NCI-H226 (cell line): Measurements from ENCODE around the gene MOGAT1.
A peak's percentile ranks its signal among the peaks of the same experiment; 100 is the strongest.
"Not testable (repeated sequence)": the region's sequence is repeated elsewhere in the genome, so short reads cannot be mapped to it uniquely, and the experiment has no call there.

ENCODE experiments used
- DNase-seq: peaks from one replicate; pipeline ENCODE4 v3.0.0-alpha.2; 2015

MOGAT1 gene

DNA sequence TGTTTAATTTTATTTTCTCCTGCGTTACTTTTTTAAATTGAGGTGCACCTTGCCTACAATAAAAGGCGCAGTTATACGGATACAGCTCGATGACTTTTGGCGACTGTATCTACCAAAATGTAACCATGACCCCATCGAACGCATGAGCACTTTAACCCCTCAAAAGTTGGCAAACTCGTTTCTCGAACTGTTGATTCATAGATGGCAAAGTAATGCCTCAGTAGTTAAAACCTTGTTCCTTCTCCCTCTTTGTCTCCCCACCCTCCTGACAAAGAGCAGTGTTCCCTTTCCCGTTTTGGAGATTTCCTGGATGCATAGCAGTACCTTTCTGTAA is 577 bp downstream of the MOGAT1 start:
- no peak for DNase-seq

DNA sequence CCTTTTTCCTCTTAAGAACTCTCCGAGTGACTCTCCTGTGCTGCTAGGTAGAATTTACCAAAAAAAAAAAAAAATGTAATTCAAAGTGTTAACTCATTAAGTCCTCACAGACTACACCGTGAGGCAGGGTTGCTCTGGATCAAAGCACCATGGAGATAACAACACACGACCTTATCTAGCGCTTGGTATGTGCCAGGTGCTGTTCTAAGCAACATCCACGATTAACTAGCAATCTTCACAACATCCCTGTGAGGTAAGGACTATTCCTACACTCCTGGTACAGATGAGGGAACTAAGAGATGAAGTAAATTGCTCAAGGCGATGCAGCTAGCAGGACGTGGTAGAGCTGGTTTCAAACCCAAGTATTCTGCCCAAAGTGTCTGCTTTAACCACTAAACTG is 1.8 kb downstream of the MOGAT1 start:
- no peak for DNase-seq

DNA sequence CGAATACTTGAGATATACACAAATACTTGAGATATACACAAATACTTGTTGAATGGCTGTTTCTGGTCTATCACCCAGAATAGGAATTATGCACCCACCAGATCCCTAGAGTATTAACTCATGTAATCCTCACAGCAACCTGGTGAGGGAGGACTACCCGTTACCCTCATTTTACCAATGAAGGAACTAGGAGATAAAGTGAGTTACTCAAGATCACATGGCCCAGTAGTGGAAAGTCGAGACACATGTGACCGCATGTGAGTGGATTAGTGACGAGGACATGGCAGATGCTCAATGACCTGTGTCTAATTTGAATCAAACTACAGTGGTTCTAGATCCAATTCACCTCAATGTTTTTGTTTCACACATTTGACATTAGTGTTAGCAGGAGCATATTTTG is 2.4 kb downstream of the MOGAT1 start:
- DNase-seq: no peak

DNA sequence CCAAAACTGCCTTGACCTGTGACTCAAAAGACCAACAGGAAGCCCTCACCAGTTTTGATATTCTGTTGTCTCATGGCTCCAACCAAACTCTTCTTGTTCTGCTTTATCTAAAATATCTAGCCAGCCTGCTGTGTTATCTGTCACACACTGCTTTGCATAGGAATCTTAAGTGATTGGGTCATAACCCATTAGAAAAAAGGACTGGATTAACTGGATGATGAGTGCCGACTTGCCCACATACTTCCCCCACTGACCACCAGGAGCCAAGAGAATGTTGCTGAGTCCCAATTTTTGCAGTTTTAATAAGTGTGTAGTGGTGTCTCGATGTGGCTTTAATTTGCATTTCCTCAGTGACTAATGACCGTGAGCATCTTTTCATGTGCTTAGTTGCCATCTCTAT is 6.5 kb downstream of the MOGAT1 start:
- no peak for DNase-seq

DNA sequence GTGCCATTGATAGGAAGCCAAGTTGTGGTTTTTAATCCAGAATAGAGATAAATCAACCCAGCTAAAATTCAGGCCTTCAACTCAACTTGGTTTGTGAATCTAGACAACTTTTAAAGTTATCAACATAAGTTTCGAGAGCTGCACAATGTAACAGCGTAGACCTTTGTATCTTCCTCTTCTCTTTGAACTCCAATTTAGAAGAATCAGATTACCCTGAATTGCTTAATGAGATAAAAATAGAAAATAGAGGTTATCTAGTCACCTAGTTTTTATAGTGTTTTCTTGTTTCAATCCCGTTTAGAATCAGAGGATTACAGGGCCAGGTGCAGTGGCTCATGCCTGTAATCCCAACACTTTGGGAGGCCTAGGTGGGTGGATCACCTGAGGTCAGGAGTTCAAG is 12.3 kb downstream of the MOGAT1 start:
- DNase-seq: no peak

DNA sequence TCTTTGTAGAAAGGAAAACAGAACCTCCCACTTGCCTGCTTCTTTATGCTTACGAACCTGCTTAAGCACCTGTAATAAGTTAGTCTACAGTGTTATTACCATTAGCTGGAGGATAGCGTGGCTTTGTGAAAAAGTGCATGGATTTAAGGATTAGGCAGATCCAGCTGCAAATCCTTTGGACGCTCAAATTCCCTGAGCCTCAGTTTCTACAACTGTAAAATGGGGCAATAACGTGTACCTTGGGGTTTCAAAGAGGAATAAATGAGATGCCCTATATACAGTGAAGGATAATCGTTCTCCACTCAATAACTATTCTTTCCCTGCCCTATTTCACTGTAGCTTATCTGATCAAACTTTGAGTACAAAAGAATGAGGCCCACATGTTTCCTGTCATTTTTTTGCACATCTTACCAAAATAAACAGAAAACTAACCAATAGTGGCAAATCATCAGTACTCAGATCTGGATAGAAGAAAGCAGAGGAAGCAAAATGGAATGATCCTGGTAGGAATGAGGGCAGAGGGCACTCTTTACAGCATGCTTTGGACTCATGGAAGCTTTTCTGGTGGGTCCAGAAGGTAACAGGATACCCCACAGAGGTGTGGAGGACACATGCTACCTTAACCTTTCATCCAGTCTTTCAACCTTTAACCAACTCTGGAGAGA is 14.8 kb downstream of the MOGAT1 start:
- no peak for DNase-seq

DNA sequence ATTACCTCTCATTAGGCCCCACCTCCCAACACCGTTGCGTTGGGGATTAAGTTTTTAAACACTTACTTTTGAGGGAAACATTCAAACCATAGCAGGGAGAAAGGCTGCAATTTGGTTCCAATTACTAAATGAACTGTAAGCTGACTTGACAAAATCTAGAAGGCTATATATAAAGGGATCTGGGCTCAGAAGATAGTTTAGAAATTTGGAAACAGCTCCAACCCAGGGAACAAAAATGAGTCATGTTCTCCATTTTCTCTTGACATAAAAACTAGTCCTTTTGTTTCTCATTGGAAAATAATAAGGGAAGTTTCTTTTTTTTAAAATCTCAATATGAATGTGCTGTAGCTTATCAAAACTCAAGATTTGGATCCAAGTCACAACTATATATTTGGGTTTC is 17.5 kb downstream of the MOGAT1 start:
- no peak for DNase-seq

DNA sequence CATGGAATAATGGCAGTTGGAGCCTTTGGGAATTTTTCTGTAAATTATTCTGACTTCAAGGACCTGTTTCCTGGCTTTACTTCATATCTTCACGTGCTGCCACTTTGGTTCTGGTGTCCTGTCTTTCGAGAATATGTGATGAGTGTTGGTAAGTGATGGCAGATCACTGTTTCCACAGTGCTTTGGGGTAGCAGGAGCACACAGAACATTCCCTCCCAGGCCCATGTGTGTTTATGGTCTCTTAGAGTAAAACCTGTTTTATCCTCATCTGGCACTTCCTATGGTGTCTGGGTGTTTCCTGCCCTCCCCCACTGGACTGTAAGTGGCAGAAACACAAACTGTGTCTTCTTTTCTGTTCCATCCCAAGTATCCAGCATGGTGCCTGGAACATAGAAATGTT is 17.9 kb downstream of the MOGAT1 start:
- DNase-seq: no peak

DNA sequence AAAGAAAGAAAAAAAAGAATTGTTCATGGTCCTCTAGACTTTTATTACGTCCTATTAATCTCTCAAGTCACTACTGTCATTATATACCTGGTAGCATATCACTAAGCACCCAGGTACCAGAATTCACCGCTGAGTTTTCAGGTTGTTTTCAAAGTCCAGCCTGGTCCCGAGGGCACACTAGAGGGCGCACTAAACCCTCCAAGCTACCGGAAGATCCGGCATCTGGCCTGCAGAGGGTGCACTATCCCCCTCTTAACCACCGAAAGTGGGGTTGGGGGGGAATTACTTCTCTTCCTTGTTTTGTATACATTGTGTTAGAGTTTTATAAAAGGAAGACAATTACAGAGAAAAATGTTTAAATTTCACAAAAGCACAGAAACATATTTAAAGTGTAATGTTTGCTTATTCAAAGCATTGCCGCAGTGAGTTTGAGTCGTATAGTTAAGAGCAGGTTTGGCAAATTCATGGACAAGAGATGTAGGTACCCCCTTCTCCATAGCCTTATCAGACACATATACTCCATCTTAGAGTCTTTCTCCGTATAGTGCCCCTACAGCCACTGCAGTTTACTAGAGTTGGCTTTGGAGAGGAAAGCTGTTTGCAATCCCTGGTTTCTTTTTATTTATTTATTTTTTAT is 19.2 kb downstream of the MOGAT1 start:
- DNase-seq: peak; percentile 40

DNA sequence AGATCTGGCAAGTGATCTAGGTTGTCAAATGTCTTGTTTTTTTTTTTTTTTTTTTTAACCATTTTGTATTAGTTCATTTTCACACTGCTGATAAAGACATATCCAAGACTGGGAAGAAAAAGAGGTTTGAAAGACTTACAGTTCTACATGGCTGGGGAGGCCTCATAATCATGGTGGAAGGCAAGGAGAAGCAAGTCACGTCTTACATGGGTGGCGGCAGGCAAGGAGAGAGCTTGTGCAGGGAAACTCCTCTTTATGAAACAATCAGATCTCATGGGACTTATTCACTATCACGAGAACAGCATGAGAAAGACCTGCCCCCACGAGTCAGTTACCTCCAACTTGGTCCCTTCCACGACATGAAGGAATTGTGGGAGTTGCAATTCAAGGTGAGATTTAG is 22.0 kb downstream of the MOGAT1 start:
- not testable (repeated sequence) for DNase-seq

DNA sequence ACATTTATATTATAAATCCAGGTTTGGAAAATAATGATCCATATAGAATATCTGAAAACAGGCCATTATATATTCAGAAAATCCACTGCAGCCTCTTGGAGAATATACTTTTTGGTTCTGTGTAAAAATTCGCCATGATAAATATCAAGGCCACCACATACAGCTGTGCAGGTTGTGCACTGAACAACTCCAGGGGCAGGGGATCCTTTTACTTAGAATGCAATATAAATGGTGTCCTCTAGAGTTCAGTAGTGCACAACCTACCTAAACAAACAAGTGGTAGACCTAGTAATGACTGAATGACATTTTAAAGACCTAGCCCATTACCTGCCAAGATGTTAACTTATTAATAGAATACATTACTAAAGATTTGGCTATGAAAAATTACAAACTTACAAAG is 22.4 kb downstream of the MOGAT1 start:
- DNase-seq: no peak

DNA sequence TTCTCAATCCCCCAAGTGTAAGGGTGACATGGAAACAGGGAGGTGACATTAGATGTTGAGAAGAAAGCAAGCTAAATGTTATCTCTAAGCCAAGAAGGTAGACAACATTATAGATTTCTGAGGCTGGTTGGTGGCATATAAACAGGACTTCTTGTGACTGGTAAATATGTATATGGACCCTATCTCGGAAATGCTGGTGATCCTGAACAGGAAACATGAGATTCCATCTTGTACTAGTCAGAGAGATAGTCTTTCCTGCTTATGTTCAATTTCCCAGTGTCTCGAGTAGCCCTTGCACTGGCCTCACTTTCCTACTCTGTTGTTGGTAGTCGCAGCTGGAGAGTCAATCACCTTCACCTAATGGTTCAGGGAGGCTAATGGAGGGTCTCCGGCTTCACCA is 26.8 kb downstream of the MOGAT1 start:
- DNase-seq: no peak

DNA sequence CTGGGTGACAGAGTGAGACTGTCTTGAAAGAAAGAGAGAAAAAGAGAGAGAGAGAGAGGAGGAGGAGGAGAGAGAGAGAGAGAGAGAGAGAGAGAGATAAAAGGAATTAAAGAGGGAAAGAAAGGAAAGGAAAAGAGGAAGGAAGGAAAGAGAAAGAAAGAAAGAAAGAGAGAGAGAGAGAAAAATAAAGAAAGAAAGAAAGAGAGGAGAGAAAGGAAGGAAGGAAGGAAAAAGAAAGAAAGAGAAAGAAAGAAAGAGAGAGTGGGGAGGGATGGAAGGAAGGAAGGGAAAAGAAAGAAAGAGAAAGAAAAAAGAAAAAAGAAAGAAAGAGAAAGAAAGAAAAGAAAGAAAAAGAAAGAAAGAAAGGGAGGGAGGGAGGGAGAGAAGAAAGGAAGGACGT is 29.8 kb downstream of the MOGAT1 start:
- no peak for DNase-seq

DNA sequence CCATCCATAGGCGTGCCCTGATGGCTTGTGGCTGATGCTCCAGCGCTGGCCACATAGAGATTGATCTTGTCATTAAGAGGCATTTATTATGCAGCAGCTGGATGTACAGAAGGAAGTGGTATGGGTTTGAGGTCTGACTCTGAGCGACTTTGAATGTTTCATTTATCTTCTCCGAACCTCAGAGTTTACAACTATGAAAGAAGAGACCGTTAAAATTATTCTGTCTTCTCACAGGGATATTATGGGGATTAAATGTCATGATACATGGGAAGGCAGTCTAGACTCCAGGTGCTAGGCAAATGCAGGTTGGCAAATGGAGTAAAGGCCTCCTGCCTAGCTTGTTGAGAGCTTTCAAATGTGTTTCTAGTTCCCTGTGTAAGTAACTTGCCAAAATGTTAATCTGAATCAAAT is 30.3 kb downstream of the MOGAT1 start:
- DNase-seq: no peak

DNA sequence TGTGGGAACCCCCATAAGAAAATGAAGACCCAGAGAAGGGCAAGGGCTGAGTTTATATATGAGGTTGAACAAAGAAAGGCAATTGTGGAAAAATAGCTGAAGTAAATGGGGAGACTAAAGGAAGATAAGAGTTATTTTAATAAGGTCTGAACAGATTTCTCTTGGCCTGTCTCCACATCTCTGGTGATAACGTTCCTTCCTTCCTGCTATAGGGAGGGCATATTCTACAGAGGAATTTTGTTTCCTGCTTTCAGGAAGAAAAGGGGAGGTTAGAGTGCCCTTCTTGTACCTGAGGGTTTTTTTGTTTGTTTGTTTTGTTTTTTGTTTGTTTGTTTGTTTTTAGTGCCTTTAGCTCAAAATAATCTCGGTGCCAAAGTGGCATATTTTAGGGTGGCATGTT is 31.6 kb downstream of the MOGAT1 start:
- DNase-seq: no peak

DNA sequence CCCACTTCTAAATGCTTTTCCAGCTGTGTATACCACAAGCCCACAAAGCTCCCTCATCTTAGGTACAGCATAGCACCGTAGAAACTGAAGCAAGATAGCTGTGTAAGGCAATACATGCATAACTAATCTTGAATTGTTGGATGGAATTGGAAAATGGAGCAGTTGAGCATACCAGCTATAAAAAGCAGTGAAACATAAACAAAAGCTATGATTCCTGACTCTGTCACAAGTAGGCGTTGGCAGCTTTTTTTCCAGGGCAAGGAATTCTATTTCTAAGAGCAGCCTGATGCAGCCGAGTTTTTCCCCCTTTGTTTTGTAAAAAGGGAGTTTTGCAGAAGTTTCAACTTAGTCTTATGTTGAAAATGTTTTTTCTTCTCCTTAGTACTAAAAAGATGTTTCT is 32.4 kb downstream of the MOGAT1 start:
- DNase-seq: no peak

DNA sequence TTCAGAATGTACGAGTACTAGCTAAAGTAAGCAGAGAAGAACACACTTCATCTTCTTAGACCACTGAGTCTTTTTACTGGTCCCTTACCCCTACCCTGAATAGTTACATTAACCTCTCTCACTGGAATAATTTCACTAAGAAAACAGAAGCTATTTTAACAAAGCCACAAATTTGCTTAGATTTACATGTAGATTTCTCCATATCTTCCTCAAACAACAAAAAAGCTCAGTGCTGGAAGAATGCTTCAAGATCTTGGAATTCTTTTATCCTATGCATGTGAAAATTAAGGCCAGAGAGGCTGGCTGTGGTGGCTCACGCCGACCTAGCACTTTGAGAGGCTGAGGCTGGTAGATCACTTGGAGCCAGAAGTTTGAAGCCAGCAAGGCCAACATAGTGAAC is 35.2 kb downstream of the MOGAT1 start:
- DNase-seq: no peak

DNA sequence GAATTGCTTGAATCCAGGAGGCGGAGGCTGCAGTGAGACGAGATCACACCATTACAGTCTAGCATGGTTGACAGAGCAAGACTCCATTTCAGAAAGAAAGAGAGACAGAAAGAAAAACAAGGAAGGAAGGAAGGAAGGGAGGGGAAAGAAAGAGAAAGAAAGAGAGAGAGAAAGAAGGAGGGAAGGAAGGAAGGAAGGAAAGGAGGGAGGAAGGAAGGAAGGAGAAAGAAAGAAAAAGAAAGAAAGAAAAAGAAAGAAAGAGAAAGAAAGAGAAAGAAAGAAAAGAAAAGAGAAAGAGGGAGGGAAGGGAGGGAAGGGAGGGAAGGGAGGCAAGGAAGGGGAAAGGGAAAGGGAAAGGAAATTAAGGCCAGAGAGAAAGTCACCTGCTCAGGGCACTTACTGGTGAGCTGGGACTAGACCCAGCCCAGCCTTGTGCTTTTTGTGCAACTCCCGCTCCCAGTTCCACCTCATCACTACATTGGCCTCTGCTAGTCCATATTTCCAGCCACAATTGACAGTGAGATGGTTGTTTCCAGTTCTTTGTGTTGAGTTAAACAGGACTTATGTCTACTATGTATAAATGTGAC is 35.7 kb downstream of the MOGAT1 start:
- DNase-seq: no peak

DNA sequence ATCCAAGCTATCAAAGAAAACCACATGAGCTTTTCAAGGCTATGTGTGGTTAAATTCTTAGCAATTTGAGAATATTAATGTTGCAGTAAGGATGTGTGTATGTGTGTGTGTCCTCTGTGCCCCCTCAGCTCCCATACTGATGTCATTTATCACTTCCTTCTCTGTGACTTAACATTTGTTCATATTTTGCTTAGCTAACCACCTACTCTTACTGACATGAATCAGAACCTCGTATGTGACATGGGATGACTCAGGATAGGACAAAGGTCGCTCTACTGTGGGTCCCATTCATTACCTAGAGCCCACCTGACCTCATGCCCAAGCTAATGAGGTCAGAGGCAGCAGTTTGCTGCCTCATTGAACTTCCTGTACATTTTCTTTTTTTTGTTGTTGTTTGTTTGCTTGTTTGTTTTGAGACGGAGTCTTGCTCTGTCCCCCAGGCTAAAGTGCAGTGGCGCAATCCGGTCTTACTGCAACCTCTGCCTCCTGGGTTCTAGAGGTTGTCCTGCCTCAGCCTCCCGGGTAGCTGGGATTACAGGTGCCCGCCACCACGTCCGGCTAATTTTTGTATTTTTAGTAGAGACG is 36.3 kb downstream of the MOGAT1 start:
- no peak for DNase-seq

DNA sequence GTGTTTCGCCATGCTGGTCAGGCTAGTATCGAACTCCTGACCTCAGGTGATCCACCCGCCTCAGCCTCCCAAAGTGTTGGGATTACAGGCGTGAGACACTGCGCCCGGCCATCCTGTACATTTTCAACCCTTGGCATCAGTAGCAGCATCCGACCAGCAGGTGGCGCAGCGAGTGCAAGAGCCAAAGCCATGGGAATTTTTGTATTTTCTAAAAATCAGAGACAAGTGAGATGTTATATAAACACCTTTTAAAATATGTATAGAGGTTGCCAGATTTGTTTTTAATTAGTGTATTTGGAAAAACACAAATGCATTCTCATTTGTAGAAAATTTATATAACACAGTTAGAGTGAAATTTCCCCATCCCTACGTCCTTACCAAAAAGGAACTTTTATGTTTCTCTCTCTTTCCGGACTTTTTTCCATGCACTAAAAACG is 36.8 kb downstream of the MOGAT1 start:
- no peak for DNase-seq

DNA sequence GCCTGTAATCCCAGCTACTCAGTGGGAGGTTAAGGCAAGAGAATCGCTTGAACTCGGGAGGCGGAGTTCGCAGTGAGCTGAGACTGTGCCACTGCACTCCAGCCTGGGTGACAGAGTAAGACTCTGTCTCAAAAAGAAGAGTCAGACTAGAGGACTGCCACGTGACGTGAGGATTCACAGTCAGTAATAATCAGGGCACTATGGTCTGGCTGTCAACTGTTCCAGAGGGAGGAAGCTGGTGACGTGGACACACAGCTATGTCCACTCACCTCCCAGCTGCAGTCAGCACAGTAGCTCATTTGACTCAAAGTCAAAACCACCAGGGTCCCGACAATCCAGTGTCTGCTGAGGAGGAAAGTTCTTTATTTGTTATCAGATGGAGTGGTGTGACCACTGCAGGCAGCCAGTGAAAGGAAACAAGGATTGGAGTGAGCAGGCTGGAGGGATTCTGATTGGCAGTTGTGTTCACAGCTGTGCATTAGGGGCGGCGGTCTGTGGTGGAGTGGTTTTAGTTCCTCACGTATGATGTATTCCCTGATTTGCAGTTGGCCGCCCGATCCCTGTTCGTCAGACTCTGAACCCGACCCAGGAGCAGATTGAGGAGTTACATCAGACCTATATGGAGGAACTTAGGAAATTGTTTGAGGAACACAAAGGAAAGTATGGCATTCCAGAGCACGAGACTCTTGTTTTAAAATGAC is 37.9 kb downstream of the MOGAT1 start:
- DNase-seq: no peak

DNA sequence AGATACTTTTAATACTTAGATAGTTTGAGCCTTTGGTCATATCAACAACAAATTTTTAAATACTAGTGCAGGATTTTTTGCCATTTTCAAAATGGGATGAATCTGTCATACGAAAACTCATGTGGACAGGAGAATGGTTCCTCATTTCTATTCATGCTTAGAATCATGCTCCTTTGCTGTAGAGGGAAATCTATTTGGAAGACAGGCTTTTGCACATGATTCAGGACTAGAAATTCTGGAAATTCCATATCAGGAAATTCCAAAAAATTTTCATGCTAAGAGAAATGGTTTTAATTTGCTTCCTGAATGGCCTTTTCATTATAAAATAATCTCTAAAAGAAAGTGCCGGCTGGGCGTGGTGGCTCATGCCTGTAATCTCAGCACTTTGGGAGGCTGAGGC is 39.3 kb downstream of the MOGAT1 start:
- DNase-seq: no peak

DNA sequence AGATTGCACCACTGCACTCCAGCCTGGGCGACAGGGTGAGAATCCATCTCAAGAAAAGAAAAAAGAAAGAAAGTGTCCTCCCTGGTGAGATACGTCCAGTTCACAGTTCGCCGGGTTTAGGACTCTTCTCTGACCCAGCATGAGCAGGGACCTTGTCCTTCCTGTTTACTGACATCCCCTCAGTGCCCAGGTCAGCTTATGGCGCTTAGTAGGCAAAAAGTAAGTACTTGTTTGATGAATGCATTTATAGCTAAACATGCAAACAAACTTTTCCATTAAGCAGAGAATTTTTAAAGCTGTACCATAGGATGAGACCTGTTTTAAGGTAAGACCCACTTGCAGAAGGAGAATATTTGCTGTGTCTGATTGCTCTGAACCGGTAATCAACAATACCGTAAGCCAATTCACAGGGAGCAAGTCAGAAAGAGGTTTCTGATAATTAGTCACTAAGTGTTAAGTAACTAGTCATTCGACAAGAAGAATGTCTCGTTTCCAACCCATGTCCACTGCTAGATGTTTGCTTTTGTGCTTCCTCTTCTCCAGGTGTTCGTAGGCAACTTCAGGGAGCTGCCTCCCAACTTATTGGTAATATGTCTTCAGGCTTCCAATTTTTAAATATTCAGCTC is 40.0 kb downstream of the MOGAT1 start:
- DNase-seq: no peak
